ENCODE results near the gene MTSS2.
"Not testable (repeated sequence)": the region's sequence is repeated elsewhere in the genome, so short reads cannot be mapped to it uniquely, and the experiment has no call there.

The MTSS2 gene

GRCh38 chr16:70685061-70685937, 554 bp downstream of the MTSS2 start:
- no peak for DNase-seq (ENCODE audit: low read depth)

- no peak for DNase-seq (ENCODE audit: low read depth)
These were observed 1.4 kb downstream of the MTSS2 start for GRCh38 chr16:70684146-70685060.

GRCh38 chr16:70683146-70683944, 2.5 kb downstream of the MTSS2 start:
- DNase-seq (ENCODE audit: low read depth): no peak

GRCh38 chr16:70682239-70683145, 3.4 kb downstream of the MTSS2 start:
- DNase-seq (ENCODE audit: low read depth): no peak

GRCh38 chr16:70681382-70682238, 4.2 kb downstream of the MTSS2 start:
- no peak for DNase-seq (ENCODE audit: low read depth)

GRCh38 chr16:70680495-70681381, 5.1 kb downstream of the MTSS2 start:
- no peak for DNase-seq (ENCODE audit: low read depth)

GRCh38 chr16:70679671-70680494, 6.0 kb downstream of the MTSS2 start:
- no peak for DNase-seq (ENCODE audit: low read depth)

GRCh38 chr16:70678898-70679670, 6.8 kb downstream of the MTSS2 start:
- DNase-seq (ENCODE audit: low read depth): no peak

- no peak for DNase-seq (ENCODE audit: low read depth)
These were observed 7.5 kb downstream of the MTSS2 start for GRCh38 chr16:70678121-70678897.

GRCh38 chr16:70677499-70678120, 8.2 kb downstream of the MTSS2 start:
- DNase-seq (ENCODE audit: low read depth): no peak

- DNase-seq (ENCODE audit: low read depth): no peak
These were observed 9.0 kb downstream of the MTSS2 start for GRCh38 chr16:70676675-70677498.

GRCh38 chr16:70675851-70676513, 9.9 kb downstream of the MTSS2 start:
- DNase-seq (ENCODE audit: low read depth): no peak

GRCh38 chr16:70674221-70675014, 11.4 kb downstream of the MTSS2 start:
- DNase-seq (ENCODE audit: low read depth): no peak

- DNase-seq (ENCODE audit: low read depth): not testable (repeated sequence)
These were observed 14.9 kb downstream of the MTSS2 start for GRCh38 chr16:70670938-70671337.

Measured in HS-5 (cell line).